Measurements from ENCODE around the gene COBL. TPM values are rescaled to one million over a fixed set of nuclear protein-coding genes. Genes with fewer than 3 reads are reported as not detected.

Gene COBL
- total and polyA plus RNA-seq, 10 of the 15 experiments (the other 5 are each of a cell fraction or from before 2014, with no cell fraction given), result 0.21 TPM; not detected in 9

DNA sequence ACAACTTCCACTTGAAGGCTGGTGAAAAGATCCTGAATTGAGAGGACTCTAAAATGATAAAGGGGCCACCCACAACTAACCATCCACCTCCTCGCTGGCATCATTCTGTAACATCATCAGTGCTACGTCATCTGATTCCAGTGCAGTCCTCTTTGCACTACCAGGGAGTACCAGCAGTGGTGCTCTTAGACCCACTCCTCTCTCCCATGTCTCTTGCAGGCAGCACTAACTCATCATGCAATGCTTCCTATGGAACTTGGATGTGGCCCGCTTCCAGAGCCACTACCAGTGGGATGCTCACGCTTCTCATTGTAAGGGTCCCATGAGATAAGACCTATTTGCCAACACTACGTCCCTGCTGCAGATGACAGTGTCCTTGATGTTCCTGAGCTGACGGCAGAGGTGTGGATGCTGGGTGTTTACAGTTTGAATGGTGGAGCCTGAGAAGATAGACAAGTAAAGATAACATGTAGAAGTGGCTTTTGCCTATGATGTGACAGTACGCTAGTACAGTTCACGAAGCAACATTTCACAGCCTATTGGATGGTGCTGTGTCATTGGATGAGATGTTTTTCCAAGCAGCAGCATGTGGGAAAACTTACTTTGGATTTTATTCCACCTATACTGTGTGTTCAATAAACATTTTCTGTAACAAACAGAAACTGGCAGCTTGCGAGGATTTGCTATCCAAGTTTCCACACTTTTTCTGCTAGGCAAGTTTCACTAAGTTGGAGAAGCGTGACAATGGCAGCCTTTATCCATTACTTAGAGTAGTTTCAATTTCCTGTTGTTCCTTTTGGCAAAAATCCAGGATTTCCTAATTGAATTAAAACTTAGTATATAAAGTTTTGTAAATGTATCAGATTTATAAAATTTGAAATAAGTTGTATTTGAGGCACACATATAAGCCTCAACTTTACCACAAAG lies 35.8 kb upstream of the COBL start:
- WGBS (ENCODE audit: insufficient coverage, insufficient replicate concordance, low lambda C conversion rate, missing lambda C conversion rate), result 31% methylated on average over 10 of the region's 10 CpGs
- no peak for ATAC-seq
- ChIA-PET CTCF (no interaction called here), POLR2A (no interaction called here), SMC1A (ENCODE audit: uncharacterized antibody, unreplicated experiment) (no interaction called here), RAD21 (ENCODE audit: unreplicated experiment) (no interaction called here)
- Histone ChIP-seq H3K4me1 (ENCODE audit: control insufficient read depth, insufficient read depth, low read length) (no peaks in the 10 kb centered on the region), H3K4me2 (ENCODE audit: control insufficient read depth, insufficient read depth) (no peak overlapping the region), H4K20me1 (ENCODE audit: control insufficient read depth, insufficient read depth) (no peaks in the 10 kb centered on the region), H3K4me3 (no peak overlapping the region), H3K36me3 (ENCODE audit: control insufficient read depth in 2 of 2, insufficient read depth in 2 of 2, low read length in 1 of 2) (no peaks in the 10 kb centered on the region), H3K9me3 (replicated peaks; ENCODE audit: control insufficient read depth, insufficient read depth, low read length) (no peaks in the 10 kb centered on the region), H3K9ac (ENCODE audit: control insufficient read depth, insufficient read depth, low read length) (no peak overlapping the region), H3K27ac (ENCODE audit: control insufficient read depth, insufficient read depth) (no peak overlapping the region), H3K27me3 (replicated peaks in 1 of 2; ENCODE audit: control insufficient read depth in 2 of 2, insufficient read depth in 2 of 2, low read length in 1 of 2) (no peaks in the 10 kb centered on the region), H3K79me2 (ENCODE audit: control insufficient read depth, insufficient read depth, low read length) (no peaks in the 10 kb centered on the region), H2AFZ (ENCODE audit: control insufficient read depth, low read depth, low read length) (no peak overlapping the region)
- no peak for TF ChIP-seq CHD4 (IDR thresholded peaks at IDR 0.05)
- TF ChIP-seq ESRRA (IDR thresholded peaks at IDR 0.05; ENCODE audit: low read length), result no peak
- TF ChIP-seq, protein P1, sequence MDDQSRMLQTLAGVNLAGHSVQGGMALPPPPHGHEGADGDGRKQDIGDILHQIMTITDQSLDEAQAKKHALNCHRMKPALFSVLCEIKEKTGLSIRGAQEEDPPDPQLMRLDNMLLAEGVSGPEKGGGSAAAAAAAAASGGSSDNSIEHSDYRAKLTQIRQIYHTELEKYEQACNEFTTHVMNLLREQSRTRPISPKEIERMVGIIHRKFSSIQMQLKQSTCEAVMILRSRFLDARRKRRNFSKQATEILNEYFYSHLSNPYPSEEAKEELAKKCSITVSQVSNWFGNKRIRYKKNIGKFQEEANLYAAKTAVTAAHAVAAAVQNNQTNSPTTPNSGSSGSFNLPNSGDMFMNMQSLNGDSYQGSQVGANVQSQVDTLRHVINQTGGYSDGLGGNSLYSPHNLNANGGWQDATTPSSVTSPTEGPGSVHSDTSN (IDR thresholded peaks at IDR 0.05; ENCODE audit: insufficient replicate concordance, low read depth, low read length), result no peak
- no peak for TF ChIP-seq NR2C2 (IDR thresholded peaks at IDR 0.05; ENCODE audit: borderline replicate concordance, control insufficient read depth, insufficient read length, low read depth)
- TF ChIP-seq ETV6 (conservative IDR thresholded peaks at IDR 0.05 in 1 of 2, IDR thresholded peaks at IDR 0.05 in 1 of 2; ENCODE audit: borderline replicate concordance in 1 of 2, low read depth in 1 of 2), result no peak
- no peak for TF ChIP-seq LARP7 (IDR thresholded peaks at IDR 0.05)
- TF ChIP-seq PML (IDR thresholded peaks at IDR 0.05; ENCODE audit: low read length), result no peak
- TF ChIP-seq CHD2 (IDR thresholded peaks at IDR 0.05; ENCODE audit: borderline replicate concordance, low read depth, low read length), result no peak
- TF ChIP-seq MYC (IDR thresholded peaks at IDR 0.05; ENCODE audit: insufficient read depth, insufficient read length, insufficient replicate concordance, low read length, severe bottlenecking), result no peak
- TF ChIP-seq KDM1A (IDR thresholded peaks at IDR 0.05; ENCODE audit: borderline replicate concordance), result no peak
- no peak for TF ChIP-seq SPI1 (IDR thresholded peaks at IDR 0.05; ENCODE audit: borderline replicate concordance, insufficient read depth, low read depth, low read length)
- FAIRE-seq, result no peak
- in situ Hi-C loops (cut with MboI), result loop anchor here (25.0 kb wide), 1 partner anchor 1265 kb away; the partner anchor contains the start of gene ZPBP
- DNase-seq (ENCODE audit: low read depth, low spot score), result no peak
- intact Hi-C loops (cut with micrococcal nuclease; ENCODE audit: unreplicated experiment), result no loop called here
- no TSS peak for BruUV-seq (replicated peaks)

Data from GM12878 (cell line).